Endometrial microvascular endothelial cells (primary cell): ENCODE data around the gene OTUD7B. TPM values are rescaled to one million over a fixed set of nuclear protein-coding genes. Genes with fewer than 3 reads are reported as not detected.
"Not testable (repeated sequence)": the region's sequence is repeated elsewhere in the genome, so short reads cannot be mapped to it uniquely, and the experiment has no call there.

Experiments used
- in situ Hi-C: cut with HindIII; loops from 2 replicates; pipeline ENCODE4 v1.10.0; 2017; ENCODE audit warnings: low sequenced_read_pairs, low pct_unique_long_range_greater_than_20kb; ENCODE audit errors: inconsistent ontology term
- total RNA-seq: library from RNA; depleted of rRNA; stranded (reverse); fragments of >200 nt; gene quantifications from one replicate; pipeline ENCODE4 v1.2.3, GENCODE V29; 2015; ENCODE audit errors: inconsistent ontology term

OTUD7B gene
- total RNA-seq, 1 donor from 2014 or later, result 8.0 TPM

DNA sequence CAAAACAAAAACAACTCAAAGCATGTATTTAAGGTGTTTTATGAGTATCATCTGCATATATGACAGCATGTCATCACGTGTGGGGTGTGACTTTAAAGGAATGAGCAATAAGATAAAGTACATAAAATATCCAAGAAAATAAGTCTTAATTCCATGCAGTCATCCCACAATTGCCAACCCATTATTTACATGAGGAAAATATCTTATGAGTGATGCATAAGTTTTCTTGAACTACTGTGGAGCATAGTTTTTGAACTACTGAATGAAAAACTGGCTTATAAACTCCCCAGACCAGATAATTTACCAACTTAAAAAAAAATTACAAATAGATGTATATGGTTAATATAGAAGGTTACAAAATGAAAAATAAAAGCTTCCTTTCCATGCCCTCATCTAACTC lies 44.1 kb downstream of the OTUD7B start:
- in situ Hi-C loops, result no loop called here

DNA sequence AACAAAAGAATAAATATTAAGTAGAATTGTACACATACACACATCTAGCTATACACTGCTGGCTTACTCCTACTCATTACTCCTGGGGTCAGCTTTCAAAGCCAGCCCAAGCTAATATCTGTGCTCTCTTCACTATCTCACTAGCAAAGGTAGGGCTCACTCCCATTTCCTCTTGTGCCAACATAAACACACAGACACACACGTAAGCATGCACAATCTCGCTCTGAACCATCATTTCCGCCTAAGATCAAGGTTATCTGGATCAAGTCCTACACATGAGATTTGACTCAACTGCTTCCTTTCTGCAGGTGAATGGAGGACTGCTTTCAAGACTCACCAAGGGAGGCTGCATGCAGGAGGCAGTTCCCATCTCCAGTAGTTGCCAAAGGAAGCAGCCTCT lies 45.1 kb downstream of the OTUD7B start:
- in situ Hi-C loops, result no loop called here

DNA sequence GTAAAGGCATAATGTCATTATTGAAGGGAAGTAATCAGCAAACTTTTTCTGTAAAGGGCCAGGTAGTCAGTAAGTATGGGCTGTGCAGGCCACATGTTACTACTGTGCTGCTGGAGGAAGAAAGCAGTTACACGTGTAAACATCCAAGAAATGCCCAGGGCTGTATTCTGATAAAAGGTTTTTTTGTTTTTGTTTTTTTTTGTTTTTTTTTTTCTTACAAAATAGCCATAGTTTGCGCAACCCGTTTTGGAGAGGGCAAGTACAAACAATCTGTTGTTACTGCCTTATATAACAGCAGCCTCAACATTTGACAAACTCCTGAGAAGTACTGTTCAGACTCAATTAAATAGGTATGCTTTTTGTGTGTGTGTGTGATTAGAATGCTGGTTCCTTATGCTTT lies 47.2 kb downstream of the OTUD7B start:
- in situ Hi-C loops, result no loop called here

DNA sequence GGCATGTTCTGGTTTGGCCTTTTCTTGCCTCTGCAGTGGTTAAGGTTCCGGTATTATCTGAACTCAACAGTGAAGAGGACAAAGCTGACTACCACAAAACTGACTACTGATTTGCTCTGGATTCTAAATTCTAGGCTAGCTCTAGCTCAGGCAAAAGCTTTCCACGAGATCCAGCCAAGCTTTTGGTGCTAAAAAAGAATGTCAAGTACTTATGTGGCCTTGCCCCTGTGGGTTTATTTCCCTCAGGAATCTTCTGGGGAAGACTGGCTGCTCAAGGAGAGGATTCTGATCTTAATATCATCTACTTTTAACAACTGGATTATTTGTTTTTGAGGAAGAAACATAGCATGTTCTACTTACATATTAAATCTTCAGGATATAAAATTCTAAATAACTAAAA lies 47.8 kb downstream of the OTUD7B start:
- in situ Hi-C loops, result no loop called here

DNA sequence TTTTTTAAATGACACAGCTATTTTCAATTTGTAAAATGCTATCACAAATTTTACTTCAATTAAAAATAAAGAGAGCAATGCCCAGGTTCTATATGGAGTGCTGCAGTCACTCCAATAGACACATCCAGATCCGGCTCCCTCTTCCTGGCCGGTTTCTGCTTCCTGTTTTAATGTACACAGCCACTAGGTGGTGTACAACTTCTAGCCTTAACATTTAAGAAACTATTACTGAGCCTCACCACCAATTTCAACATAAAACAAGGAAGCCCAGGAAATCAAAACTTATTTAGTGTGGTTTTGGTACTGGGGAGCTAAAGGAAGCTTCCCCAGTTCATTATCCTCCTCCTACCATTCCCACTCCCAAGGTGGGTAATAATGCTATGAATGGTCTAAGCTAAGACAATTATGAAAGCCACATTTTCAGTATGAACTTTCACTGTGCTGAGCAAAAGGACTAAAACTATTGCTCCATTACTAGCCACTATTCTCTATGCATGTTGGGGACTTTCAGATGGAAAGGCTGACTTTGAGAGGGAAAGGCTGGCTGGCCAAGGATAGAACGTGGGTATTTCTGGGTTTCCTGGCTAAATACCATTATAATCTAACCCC lies 48.4 kb downstream of the OTUD7B start:
- in situ Hi-C loops, result no loop called here

DNA sequence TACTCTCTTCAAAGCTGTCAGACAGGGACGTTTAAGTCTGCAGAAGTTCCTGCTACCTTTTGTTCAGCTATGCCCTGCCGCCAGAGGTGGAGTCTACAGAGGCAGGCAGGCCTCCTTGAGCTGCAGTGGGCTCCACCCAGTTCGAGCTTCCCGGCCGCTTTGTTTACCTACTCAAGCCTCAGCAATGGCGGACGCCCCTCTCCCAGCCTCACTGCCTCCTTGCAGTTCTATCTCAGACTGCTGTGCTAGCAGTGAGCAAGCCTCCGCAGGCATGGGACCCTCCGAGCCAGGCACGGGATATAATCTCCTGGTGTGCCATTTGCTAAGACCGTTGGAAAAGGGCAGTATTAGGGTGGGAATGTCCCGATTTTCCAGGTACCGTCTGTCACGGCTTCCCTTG lies 53.0 kb downstream of the OTUD7B start:
- in situ Hi-C loops, result not testable (repeated sequence)

DNA sequence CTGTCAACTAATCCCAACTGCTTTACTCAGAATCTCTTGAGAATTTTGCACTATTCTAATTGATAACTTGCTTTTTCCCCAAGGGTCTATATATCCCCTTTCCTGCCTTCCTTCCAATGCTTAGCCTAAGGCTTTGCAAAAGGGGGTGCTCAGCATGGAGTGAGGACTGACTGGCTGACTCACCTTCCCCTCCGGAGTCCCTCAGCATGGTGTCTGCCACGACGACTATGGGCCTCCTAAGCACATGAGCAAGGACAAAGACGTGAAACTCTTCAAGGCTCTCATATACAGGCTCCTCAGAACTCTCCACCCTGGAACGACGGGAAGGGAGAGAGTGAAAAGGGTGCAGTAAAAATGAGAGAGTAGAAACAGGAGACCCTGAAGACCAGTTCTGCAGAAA lies 60.6 kb downstream of the OTUD7B start:
- in situ Hi-C loops, result no loop called here

DNA sequence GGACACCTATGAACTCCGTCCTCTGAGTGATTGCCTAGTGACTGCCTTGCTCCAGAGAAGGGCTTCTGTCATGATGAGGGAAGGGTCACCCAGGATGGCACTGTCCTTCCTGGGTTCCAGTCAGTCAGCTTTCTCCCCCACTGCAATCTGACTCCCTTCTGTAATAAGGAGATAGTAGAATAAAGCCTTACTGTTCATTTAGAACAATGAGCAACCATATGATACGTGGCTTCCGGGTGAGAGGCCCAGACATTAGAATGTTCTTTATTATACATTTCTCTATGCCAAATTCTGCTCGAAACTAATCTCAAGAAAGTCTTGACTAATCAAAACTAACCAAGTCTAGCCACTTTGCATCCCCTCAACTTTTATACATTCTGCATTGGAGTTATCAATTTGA lies 65.3 kb downstream of the OTUD7B start:
- in situ Hi-C loops, result no loop called here

DNA sequence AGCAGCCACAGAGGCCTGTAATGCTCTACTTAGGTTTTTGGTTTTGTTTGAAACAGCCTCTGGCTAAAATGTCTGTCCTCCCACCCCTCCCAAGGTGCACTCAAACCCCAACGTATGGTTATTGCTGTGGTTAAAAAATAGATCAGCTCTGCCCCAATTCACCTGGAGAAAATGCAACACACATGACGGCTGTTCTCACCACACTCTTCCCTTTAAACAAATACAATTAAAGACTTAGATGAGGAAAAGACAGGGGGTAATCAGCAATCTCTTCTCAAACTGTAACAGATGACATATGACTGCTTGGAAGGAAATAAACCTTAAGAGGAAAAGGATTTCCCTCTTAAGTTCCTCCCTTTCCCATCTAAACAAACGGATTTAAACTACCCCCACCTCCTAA lies 67.6 kb downstream of the OTUD7B start:
- in situ Hi-C loops, result no loop called here

DNA sequence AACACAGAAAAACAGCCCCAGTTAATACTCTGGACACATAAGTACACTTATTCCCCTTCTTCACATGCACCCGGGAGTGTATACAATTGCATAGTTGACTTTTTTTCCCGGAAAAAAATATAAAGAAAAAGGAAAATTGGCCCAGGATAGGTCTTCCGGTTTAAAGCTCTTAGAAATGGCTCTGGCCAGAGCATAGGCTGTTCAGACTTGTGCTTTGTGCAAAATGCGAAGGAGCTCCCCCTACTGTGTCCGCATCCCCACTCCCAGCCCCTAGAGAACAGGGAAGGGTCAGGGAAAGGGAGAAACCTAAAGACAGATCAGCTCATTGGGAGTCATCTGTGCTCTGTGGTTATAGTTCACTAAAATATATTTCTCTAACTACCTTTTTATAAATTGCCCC lies 68.3 kb downstream of the OTUD7B start:
- in situ Hi-C loops, result no loop called here

DNA sequence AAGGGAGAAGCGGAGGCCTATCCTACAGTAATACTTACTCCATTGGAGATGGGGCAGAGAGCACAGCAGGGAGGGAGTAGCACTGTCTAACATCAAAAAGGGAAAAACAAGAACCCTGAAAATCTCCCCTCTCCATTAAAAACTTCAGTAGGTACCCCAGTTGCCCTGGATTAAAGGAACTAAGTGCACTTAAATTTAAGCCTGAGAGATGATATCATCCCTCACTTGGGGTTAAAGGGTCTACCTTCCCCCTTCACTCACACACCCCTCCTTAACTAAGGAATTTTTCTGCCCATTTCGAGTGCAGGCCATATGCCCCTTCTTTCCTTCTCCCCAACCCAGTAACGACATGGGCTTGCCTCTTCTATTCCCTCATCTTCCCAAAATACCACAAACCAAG lies 70.1 kb downstream of the OTUD7B start:
- in situ Hi-C loops, result no loop called here

DNA sequence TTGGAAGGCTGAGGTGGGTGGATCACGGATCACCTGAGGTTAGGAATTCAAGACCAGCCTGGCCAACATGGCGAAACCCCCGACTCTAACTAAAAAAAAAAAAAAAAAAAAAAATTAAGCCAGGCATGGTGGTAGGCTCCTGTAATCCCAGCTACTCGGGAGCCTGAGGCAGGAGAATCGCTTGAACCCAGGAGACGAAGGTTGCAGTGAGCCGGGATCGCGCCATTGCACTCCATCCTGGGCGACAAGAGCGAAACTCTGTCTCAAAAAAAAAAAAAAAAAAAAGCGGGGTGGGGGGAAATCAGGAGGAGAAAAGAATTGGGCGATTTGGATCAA lies 71.9 kb downstream of the OTUD7B start:
- in situ Hi-C loops, result not testable (repeated sequence)

DNA sequence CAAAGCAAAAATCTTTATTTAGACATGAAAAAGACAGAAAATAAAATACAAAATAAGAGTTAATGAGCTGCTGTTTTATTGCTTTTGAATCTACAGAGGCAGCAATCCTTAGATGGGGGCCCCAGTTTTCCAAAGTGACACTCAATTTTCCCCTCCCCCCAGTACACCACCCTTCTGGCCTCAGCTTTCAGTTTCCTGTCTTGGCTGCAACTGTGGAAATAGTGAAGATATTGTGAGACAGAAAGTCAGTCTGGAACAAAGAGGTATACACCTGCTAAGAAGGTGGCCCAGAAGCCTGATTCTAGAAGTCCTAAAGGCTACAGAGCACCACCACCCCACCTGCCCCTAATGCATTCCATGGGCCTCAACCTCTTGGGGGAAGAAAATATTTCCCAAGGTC lies 72.8 kb downstream of the OTUD7B start:
- in situ Hi-C loops, result no loop called here

DNA sequence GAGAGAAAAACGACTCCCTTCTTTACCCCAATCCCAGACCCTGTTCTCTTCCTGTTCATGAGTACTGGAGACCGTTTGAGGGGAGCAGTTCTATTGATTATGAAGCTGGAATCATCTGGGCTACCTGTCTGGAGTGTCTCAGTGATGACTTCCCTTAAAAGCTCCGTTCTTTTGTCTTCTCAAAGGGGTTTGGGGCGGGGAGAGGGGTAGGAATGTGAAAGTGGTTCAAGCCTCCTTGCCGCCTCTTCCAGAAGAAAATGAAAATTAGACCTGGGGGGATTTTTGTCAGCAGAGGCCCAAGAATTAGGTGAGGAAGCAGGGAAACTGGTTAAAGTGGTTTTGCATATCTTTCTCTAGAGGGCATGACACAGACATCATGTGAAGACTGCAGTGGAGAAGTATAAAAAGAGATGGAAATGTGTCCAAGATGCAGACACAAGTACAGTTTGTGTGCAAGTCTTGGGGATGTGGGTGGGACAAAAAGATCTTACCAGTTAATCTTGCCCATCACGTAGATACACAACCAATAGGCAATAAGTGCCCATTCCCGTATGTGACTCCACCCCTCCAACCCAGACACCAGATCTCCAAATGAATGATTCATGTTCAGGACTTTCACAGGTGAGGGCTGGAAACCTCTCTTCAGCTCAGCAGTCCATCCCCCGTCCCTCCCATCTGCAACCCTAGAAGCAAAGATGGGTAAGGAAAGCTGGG lies 73.4 kb downstream of the OTUD7B start:
- in situ Hi-C loops, result no loop called here

DNA sequence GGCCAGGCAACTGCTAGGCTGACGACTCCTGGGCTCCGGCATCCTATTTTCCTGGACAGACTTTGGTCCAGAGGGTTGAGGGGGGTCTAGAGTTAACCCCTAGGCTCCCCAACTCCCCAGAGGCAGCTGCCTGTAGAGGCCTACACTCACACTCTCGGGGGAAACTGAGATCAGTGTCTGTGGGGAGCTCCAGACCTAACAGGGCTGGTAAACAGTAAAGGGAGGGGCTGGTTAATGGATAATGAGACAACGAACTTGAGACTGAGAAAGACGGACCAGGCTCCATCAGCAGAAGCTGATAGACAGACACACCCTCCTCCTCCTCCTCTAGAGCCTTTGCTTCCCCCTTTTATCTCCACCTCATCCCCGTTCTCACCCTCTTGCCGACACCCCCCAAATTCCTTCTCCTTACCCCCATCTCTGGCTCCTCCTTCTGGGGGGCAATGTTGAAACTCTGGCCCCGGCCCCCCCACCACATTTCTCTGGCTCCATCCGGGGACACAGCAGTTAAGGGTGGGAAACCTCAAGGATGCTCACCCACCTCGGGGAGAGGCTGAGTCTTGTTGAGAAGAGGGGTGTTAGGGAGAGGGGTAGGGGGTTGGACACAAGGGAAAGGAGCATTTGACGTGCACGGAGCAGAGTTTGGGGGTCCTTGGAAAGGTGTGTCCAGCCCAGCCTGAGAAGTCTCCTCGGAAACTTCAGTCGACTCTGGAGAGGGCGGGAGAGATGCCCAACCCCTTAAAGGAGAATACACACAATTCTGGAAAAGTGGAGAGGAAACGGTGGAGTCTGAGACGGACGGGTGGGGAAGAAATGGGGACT lies 74.1 kb downstream of the OTUD7B start, which contains the start of gene MTMR11:
MTMR11 (minus strand) TSS at position 710 of the 822 bp plus-strand sequence; CDS start at position 478, 232 bp downstream.
- in situ Hi-C loops, result no loop called here

DNA sequence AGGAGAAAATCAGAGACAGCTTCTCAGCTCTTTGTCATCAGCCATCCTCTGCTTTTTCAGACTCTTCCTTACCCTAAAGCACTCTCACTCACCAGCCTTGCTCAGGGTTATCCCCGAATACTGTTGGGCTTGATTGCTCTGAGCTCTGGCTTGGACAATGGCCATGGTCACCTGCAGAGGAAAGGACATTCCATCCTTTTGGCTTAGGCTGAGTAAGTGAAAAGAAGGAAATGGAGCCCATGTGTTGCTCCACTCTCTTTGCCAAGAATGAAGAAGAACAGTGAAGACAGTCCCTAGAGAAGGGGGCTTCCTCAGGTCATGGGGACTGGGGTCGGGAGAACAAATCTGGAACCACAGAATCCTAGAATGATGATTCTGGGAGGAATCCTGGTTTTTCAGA lies 76.2 kb downstream of the OTUD7B start:
- in situ Hi-C loops, result no loop called here

DNA sequence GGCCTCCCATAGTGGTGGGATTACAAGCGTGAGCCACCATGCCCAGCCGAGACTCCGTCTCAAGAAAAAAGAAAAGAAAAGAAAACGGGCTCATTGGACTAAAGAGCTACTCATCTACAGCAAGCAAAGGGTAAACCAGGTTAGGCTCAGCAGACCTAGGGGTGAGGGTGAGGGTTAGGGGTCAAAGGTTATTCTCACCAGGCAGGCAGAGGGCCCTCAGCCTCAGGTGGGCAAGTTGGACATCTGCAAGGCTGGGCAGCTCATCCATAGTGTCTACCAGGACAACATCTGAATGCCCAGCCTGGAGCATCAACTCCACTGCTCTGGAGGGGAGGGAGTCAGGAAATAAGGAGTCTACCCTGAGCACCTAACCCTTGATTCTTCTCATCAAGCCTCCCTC lies 77.3 kb downstream of the OTUD7B start:
- in situ Hi-C loops, result no loop called here

DNA sequence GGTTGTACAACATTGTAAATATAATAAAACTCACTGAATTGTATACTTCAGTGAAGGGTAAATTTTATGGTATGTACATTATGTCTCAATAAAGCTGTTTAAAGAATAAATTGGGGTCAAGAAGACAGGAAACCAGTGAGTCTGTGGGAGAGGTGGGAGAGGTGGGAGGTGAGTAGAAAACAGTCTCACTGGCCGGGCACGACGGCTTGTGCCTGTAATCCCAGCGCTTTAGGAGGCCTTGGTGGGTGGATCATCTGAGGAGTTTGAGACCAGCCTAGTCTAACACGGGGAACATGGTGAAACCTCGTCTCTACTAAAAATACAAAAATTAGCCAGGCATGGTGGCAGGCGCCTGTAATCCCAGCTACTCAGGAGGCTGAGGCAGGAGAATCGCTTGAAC lies 78.1 kb downstream of the OTUD7B start:
- in situ Hi-C loops, result no loop called here

DNA sequence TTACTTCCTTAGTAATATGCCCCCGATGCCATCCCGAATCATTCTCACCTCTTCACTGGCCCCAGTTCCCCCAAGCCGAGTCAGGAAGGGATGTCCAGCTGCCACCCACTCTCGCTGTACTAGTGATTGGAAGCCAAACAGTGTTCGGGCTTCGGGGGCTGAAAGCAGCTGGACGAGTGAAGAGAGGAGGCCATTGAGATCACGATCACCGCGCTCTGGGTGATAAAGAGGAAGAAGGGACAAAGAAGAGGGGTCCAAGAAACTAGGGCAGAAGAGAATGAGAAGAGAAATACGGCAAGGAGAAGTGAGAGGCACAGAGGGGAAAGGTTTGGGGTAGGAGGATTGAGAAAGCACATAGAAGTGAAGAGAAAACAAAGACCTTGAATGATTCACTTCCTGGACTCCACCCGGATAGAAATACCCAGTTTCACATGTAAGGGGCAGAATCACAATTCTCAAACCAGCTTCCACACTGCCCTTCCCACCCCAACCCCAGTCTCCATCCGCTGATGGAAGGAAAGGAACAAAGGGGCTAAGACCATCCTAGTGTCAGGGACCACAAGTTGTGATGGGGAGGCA lies 79.2 kb downstream of the OTUD7B start:
- in situ Hi-C loops, result no loop called here

DNA sequence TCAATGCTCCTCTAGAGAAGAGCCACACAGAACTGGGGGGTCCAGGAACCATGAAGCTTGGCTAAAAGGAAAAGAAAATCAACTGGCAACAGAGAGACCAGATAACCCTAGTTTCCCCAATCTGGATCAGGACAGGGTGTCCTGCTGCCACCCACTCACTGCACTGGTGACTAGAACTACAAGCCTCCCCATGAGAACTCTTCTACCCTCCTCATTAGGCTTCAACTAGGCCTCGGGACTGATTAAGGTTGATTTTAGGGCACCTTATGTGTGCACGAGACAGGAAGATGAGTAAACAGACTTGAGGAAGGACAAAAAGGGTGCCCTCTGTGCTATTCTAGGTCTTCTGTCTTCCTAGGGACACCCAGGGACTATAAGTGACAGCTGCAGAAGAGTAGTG lies 80.7 kb downstream of the OTUD7B start:
- in situ Hi-C loops, result no loop called here
